ENCODE measurements around the gene LEPR. TPM values are rescaled to one million over a fixed set of nuclear protein-coding genes. Genes with fewer than 3 reads are reported as not detected.

The LEPR gene
- total RNA-seq, 4 donors from 2014 or later = 10.5 to 36.5 (median 17.5) TPM

- no peak for TF ChIP-seq CTCF (IDR thresholded peaks at IDR 0.05; ENCODE audit: low read depth)
Observed at GRCh38 chr1:65431111-65431705, 10.7 kb downstream of the LEPR start.

- TF ChIP-seq CTCF (IDR thresholded peaks at IDR 0.05; ENCODE audit: low read depth) = no peak
Observed at GRCh38 chr1:65432918-65433317, 12.4 kb downstream of the LEPR start.

- no peak for TF ChIP-seq CTCF (IDR thresholded peaks at IDR 0.05; ENCODE audit: low read depth)
Observed at GRCh38 chr1:65434255-65434654, 13.8 kb downstream of the LEPR start.

- no peak for TF ChIP-seq CTCF (IDR thresholded peaks at IDR 0.05; ENCODE audit: low read depth)
Observed at GRCh38 chr1:65434760-65435159, 14.3 kb downstream of the LEPR start.

GRCh38 chr1:65435987-65436386 is 15.5 kb downstream of the LEPR start:
- TF ChIP-seq CTCF (IDR thresholded peaks at IDR 0.05; ENCODE audit: low read depth) = no peak

GRCh38 chr1:65437616-65438015 is 17.1 kb downstream of the LEPR start:
- TF ChIP-seq CTCF (IDR thresholded peaks at IDR 0.05; ENCODE audit: low read depth) = no peak

GRCh38 chr1:65440322-65440900 is 19.9 kb downstream of the LEPR start:
- no peak for TF ChIP-seq CTCF (IDR thresholded peaks at IDR 0.05; ENCODE audit: low read depth)
